HG03565 (cell line): ENCODE measurements around the gene EBI3.
"Not testable (repeated sequence)": the region's sequence is repeated elsewhere in the genome, so short reads cannot be mapped to it uniquely, and the experiment has no call there.

Experiments
- ATAC-seq: cut with Tn5 transposase; IDR thresholded peaks from one replicate; pipeline ENCODE4 v1.9.1; 2021; ENCODE audit warnings: mild to moderate bottlenecking, moderate library complexity; ENCODE audit not compliant: unreplicated experiment

The EBI3 gene

DNA sequence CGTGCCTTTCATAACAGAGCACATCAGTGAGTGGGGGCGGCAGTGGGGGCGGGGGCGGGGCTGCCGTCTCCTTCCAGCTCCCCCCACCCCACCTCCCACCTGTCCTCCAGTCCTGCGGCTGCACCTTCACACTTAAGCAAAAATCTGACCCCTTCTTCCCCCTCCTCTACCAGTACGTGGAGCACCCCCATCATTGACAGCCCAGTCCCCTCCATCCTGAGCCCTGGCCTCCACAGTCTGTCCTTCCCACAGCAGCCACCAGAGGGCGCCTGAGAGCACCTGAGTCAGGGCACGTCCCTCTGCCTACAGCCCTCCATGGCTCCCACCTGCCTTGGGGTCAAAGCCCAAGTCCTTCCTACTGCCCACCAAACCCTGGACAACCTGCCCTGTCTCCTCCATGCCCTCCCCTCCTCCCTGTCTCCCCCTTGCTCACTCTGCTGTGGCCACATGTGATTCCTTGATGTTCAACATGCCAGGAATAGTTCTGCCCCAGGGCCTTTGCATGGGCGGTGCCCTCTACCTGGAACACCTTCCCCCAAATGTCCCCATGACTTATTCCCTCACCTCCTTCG, 4.0 kb downstream of the EBI3 start:
- ATAC-seq = no peak

DNA sequence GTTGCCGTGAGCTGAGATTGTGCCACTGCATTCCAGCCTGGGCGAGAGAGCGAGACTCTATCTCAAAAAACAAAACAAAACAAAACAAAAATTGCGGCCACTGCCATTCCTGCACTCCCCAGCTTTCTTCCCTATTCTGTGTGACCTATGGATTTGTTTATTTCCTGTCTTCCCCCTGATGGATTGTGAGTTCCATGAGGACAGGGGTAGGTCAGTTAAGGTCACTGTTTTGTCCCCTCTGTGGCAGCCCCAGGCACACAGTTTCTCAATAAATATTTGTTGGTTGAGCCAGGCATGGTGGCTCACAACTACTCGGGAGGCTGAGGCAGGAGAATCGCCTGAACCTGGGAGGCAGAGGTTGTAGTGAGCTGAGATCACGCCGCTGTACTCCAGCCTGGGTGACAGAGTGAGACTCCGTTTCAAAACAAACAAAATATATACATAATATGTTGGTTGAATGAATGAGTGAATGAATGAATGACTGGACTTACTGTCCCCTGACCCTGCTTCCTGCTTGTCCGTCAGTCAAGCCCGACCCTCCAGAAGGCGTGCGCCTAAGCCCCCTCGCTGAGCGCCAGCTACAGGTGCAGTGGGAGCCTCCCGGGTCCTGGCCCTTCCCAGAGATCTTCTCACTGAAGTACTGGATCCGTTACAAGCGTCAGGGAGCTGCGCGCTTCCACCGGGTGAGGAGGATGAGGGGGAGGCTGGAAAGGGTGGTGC, 5.0 kb downstream of the EBI3 start:
- ATAC-seq = no peak

DNA sequence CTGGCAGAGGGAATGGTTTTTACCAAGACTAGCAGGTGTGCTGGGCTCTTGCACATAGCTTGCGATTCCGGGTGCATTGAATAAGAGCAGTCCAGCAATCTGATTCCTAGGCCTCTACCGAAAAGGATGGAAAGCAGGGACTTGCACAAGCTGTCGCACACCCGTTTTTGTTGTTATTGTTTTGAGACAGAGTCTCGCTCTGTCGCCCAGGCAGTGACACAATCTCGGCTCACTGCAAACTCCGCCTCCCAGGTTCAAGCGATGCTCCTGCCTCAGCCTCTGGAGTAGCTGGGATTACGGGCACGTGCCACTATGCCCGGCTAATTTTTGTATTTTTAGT, 5.5 kb downstream of the EBI3 start:
- no peak for ATAC-seq

DNA sequence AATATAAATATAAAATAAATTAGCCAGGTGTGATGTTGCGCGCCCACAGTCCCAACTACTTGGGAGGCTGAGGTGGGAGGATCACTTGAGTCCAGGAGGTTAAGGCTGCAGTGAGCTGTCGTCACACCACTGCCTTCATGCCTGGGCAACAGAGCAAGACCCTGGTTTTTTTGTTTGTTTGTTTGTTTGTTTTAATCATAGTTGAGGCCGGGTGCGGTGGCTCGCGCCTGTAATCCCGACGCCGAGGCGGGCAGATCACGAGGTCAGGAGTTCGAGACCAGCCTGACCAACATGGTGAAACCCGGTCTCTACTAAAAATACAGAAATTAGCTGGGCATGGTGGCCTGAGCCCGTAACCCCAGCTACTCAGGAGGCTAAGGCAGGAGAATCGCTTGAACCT, 8.2 kb downstream of the EBI3 start:
- ATAC-seq = not testable (repeated sequence)

DNA sequence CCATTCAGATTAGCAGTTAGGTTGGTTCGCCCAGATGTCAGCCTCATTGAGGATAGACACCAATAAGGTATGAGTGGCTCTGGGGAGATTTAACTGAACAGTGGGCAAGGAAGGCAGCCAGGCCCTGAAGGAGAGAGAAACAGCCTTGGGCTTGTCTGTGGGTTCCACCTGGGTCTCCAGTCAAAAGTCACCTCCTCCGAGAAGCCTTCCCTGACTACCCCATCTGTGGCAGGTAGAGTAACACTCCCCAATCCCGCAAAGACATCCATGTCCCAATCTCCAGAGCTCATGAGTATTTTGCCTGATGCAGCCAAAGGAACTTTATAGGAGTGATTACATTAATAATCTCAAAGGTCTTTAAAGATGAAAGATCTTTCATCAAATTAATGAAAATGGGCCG, 9.5 kb downstream of the EBI3 start:
- no peak for ATAC-seq

DNA sequence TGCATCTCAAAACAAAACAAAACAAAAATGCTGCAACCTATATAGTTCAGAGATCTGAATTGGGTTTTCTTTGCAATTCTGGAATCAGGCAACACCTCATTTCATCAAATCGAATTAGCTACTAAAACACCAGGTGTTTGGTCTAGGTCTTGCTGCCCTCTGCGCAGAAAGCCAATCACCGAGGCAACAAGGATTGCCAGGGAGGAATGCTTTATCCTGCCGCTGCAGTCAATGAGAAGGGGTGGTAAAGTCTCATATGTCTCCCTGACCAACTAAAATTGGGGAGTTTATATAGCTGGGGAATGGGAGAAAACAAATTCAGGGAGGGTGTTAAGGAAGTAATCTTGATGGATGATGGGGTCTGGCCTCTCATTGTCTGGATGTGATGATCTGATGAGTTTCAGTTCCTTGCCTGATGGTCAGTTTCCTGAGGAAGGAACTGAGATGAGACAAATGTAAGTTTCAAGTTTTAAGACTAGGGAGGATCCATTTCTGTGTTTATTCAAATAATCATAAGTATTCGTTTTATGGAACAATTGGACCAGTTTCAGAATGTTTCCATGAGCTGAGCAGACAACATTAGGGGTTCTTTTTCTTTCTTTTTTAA, 12.6 kb downstream of the EBI3 start:
- ATAC-seq = no peak

DNA sequence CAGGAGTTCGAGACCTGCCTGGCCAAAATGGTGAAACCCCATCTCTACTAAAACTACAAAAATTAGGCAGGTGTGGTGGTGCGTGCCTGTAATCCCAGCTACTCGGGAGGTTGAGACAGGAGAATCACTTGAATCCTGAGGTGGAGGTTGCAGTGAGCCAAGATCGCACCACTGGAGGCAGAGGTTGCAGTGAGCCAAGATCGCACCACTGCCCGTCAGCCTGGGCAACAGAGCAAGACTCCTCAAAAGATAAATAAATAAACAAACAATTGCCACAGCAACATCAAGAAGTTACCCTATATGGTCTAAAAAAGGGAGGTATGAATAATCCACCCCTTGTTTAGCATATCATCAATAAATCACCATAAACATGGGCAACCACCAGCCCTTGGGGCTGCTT, 16.6 kb downstream of the EBI3 start:
- ATAC-seq = not testable (repeated sequence)

DNA sequence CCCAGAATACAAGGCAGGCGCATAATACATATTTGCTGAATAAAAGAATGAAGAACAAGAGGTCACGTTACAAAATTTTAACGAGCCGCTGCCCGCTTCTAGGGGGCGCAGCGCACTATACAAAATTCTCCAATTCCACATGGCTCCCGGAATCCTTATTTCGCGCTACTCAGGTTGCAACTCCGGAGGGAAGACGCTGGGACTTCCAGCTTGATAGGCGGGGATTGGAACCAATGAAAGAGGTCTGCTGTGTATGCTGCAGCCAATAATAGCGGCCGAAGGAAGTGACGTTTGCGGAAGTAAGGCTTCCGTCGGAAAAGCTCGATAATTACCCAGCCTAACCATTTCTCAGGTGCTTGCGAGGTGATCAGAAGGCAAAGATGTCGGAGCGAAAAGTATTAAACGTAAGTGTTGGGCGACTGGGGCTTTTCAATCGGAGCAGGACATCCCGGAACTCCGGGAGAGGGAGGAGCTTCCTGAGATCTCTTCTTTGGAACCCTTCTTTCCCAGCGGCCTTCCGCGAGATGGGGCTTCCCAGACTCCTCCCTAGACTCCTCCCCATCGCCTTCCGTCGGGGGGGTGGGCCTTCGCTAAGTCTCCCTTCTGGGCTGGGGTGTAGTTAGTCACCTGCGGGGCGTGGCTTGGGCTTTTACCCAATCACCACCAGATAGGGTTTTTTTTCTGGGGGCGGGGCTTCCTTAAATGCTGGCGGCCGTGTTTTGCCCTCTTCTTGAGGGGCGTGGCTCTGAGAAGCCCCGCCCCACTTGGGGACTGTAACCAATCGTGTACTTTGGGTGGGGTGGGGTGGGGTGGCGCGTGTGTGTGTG, 17.7 kb downstream of the EBI3 start, which contains the start of gene YJU2:
YJU2 (plus strand) TSS at position 314 of the 827 bp plus-strand sequence; CDS start at position 381, 67 bp downstream.
- peak; percentile 85 for ATAC-seq

DNA sequence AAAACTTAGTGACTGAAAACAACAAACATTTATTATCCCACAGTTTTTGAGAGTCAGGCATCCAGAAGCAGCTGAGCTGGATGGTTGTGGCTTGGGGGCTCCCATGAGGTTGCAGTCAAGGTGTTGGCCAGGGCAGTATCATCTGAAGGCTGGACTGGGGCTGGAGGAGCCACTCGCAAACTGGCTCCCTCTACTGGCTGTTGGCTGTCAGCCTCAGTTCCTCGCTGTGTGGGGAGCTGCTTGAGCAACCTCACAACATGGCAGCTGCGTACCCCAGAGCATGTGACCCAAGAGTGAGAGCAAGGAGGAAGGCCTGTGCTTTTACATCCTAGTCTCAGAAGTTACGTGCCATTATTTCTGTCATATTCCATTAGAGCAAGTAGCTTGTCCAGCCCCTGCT, 27.2 kb downstream of the EBI3 start:
- no peak for ATAC-seq

DNA sequence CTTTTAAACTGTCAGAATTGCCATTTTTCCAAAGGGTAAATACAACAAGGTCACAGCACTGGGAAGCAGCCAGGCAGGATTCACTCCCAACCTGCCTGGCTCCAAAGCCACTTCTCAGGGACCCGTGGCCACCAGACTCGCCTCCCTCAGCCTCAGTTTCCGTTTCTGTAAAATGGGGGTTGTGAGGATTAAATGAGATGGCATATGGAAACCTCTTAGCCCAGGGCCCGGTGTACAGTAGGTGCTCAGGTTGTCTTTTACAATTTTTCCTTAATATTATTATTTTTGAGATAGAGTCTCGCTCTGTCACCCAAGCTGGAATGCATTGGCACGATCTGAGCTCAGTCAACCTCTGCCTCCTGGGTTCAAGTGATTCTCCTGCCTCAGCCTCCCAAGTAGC, 27.7 kb downstream of the EBI3 start:
- ATAC-seq = no peak

DNA sequence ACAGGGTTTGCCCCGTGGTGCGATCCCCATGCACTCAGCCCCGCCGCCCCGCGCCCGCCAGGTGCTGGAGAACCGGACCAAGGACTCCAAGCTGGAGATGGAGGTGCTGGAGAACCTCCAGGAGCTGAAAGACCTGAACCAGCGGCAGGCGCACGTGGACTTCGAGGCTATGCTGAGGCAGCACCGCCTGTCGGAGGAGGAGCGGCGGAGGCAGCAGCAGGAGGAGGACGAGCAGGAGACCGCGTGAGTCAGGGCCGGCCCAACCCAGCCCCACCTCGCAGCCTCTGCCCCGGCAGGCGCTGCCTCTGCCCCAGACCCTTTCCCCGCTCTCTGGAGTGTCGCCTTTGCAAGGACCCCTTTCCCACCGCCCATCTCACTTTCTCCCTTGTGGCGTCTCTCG, 28.9 kb downstream of the EBI3 start:
- no peak for ATAC-seq

DNA sequence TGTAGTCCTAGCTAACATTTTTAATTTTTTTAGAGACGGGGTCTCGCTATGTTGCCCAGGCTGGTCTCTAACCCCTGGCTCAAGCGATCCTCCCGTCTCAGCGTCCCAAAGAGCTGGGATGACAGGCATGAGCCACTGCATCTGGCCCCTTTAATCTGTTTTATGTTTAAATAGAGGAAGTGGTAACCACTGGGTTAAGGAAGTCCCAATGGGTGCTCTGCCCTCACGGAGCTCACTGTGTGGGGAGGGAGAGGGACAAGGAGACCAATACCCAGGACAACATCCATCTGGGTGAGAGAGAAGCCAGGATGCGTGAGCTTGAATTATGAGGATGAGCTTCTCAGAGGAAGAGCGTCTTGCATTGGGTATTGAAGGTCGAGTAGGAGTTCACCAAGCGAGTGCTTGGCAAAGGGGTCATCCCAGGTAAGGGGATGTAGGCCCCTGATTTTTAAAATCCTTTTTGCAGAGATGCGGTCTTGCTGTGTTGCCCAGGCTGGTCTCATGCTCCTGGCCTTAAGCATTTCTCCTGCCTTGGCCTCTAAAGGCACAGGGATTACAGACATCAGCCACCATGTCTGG, 31.4 kb downstream of the EBI3 start:
- ATAC-seq = no peak

DNA sequence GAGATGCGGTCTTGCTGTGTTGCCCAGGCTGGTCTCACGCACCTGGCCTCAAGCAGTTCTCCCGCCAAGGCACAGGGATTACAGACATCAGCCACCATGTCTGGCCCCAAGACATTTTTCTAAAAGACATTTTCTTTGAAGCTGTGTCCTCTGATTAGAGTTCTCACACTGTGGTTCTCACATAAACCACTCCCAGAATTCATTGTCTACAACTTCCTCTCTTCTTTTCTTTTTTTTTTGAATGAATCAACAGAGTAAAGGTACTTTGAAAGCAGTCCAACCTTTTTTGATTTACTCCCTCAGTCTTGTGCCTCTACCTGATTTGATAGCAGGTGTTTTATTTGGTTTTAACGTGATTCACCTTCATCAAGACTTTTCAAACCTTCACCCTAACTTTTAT, 35.5 kb downstream of the EBI3 start:
- no peak for ATAC-seq

DNA sequence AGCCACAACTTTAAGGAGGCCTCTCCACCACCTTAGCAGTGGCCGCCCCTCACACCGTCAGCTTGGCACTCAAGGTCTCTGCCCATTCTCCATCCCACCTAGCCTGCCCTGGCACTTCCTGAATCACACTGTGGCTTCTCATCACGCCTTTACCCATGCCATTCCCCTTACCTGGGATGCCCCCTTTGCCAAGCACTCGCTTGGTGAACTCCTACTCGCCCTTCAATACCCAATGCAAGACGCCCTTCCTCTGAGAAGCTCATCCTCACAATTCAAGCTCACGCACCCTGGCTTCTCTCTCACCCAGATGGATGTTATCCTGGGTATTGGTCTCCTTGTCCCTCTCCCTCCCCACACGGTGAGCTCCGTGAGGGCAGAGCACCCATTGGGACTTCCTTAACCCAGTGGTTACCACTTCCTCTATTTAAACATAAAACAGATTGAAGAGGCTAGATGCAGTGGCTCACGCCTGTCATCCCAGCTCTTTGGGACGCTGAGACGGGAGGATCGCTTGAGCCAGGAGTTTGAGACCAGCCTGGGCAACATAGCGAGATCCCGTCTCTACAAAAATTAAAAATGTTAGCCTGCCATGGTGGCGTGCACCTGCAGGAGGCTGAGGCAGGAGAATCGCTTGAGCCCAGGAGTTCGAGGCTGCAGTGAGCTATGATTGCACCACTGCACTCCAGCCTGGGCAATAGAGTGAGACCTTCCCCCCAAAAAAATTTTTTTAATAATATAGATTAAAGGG, 37.1 kb downstream of the EBI3 start:
- no peak for ATAC-seq

DNA sequence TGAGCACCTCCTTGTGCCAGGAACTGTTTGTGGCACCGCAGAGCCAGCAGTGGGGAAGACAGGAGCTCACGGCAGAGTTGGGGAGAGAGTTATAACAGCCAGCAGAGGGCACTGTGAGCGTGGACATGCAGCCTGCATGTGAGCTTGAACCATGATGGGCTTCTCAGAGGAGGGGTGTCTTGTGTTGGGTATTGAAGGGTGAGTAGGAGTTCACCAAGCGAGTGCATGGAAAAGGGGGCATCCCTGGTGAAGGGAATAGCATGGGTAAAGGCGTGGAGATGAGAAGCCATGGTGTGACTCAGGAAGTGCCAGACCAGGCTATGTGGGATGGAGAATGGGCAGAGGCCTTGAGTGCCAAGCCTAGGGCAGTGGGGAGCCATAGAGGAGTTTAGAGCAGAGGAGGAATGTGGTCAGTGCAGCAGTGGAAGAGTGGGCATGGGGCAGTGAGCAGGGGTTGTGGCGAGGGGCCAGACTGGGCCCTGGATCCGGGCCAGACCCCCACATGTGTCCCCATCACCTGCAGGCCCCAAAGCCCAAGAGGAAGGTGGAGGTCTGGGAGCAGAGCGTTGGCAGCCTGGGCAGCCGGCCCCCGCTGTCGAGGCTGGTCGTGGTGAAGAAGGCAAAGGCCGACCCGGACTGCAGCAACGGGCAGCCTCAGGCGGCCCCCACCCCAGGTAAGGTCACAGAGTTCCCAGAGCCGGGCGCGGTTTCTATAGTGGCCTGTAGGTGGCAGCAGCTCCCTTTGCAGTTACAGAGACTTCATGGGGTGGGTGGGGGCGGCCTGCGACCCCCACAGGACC, 38.0 kb downstream of the EBI3 start:
- ATAC-seq = no peak

DNA sequence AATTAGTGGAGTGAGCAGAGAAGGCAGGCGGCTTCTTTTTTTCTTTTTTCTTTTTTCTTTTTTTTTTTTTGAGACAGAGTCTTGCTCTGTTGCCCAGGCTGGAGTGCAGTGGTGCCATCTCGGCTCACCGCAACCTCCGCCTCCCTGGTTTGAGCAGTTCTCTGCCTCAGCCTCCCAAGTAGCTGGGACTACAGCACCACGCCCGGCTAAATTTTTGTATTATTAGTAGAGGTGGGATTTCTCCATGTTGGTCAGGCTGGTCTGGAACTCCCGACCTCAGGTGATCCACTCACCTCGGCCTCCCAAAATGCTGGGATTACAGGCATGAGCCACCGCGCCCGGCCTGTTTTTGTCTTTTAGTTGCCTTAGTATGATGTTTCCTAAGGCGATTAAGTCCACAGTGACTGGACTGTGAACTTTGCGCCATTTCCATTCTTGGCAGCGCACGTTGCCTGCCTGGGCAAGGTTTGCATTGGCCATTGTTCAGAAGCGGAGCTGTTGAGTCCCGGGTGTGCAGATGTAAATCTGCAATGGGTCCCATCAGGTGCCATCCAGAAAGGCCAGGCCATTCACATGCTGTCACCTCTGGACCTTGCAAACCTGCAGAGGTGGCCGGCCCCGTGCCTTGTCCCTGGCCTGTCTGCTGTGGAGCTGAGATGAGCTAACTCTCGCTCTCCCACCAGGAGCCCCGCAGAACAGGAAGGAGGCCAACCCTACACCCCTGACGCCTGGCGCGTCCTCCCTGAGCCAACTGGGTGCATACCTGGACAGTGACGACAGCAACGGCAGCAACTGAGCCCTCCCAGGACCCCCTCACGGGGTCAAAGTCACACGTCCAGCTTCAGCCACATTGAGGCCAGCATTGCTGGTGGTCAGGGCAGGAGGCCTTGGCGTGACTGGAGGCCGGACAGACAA, 38.8 kb downstream of the EBI3 start:
- ATAC-seq = no peak

DNA sequence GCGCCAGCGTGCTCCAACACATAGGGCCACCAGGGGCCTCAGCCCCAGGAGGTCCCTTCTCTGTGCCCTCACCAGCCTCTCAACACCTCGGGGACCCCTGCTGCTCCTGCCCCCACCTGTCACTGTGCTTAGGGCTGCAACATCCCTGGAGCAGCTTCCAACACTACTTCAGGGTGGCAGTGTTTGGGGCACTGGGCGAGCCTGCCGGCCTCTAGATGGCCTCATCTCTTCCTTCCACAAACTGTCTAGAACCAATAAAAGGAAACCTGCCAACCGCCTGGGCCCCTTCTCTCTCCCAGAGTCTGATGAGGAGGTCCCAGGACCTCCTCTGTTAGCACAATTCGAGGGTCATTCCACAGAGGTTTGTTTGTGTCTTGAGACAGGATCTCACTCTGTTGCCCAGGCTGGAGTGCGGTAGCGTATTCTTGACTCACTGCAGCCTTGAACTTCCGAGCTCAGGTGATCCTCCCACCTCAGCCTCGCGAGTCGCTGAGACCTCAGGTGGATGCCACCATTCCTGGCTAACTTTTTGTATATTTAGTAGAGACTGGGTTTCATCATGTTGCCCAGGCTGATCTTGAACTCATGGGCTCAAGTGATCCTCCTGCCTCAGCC, 39.6 kb downstream of the EBI3 start:
- no peak for ATAC-seq

DNA sequence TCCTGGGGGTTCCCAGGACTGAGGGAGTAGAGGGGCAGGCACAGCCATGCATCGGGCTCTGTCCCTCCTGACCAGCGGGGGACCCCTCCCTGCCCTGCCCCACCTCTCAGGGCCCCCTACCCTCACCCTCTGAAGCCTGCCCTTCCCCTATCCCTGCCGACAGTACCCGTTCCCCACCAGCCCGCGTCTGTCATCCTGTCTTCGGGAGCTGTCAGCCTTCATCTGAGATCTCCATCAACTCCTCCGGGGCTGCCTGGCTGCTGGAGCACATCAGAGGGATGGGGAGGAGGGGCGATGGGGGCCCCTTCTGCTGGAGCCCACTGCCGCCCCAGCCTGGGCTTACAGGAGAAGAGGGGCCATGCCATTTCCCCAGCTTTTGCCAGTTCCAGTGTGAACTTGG, 43.6 kb downstream of the EBI3 start:
- no peak for ATAC-seq
